HEK293T (cell line): ENCODE data around the gene FBXO11.
"Not testable (repeated sequence)": the region's sequence is repeated elsewhere in the genome, so short reads cannot be mapped to it uniquely, and the experiment has no call there.

ENCODE experiments used
- CTCF ChIA-PET: fragments of 350-600 bp; formaldehyde crosslinking; extraction: SDS; loops from one replicate; lab custom pipeline; 2021; ENCODE audit warnings: antibody characterized with exemption, inconsistent platforms; lab: Yijun Ruan, JAX
- POLR2A ChIA-PET: fragments of 350-600 bp; formaldehyde crosslinking; extraction: SDS; loops from one replicate; lab custom pipeline; 2020; ENCODE audit warnings: antibody characterized with exemption, inconsistent platforms; lab: Yijun Ruan, JAX
- DNase-seq: peaks from one replicate; pipeline ENCODE4 v3.0.0; 2012; ENCODE audit warnings: mixed read lengths; ENCODE audit errors: extremely low spot score
- ARNT ChIP-seq: fragments of 450-650 bp; IDR thresholded peaks from 2 replicates; pipeline ENCODE4 v1.6.1; 2017; ENCODE audit warnings: mild to moderate bottlenecking
- BHLHE40 ChIP-seq: fragments of 450-650 bp; IDR thresholded peaks from 2 replicates; pipeline ENCODE4 v1.6.1; 2016; ENCODE audit warnings: mild to moderate bottlenecking, moderate library complexity, borderline replicate concordance
- CTBP1 ChIP-seq: fragments of 450-650 bp; IDR thresholded peaks from 2 replicates; pipeline ENCODE4 v1.6.1; 2016; ENCODE audit warnings: borderline replicate concordance
- ELF4 ChIP-seq: fragments of 450-650 bp; IDR thresholded peaks from 2 replicates; pipeline ENCODE4 v1.6.1; 2017; ENCODE audit warnings: antibody characterized with exemption
- FOXA1 ChIP-seq: fragments of 450-650 bp; IDR thresholded peaks from 2 replicates; pipeline ENCODE4 v1.6.1; 2016; ENCODE audit warnings: mild to moderate bottlenecking
- FOXK2 ChIP-seq: fragments of 450-650 bp; IDR thresholded peaks from 2 replicates; pipeline ENCODE4 v1.6.1; 2016; ENCODE audit warnings: mild to moderate bottlenecking
- FOXM1 ChIP-seq: fragments of 450-650 bp; IDR thresholded peaks from 2 replicates; pipeline ENCODE4 v1.6.1; 2017; ENCODE audit warnings: mild to moderate bottlenecking, borderline replicate concordance
- HDGF ChIP-seq: fragments of 450-650 bp; IDR thresholded peaks from 2 replicates; pipeline ENCODE4 v1.6.1; 2017; ENCODE audit warnings: antibody characterized with exemption, borderline replicate concordance
- L3MBTL2 ChIP-seq: fragments of 450-650 bp; conservative IDR thresholded peaks from 2 replicates; pipeline ENCODE4 v1.6.1; 2016; ENCODE audit warnings: mild to moderate bottlenecking
- LEF1 ChIP-seq: fragments of 450-650 bp; IDR thresholded peaks from 2 replicates; pipeline ENCODE4 v1.6.1; 2017; ENCODE audit warnings: mild to moderate bottlenecking, borderline replicate concordance
- NFRKB ChIP-seq: fragments of 450-650 bp; IDR thresholded peaks from 2 replicates; pipeline ENCODE4 v1.6.1; 2016; ENCODE audit warnings: mild to moderate bottlenecking, moderate library complexity
- PKNOX1 ChIP-seq: fragments of 450-650 bp; IDR thresholded peaks from 2 replicates; pipeline ENCODE4 v1.6.1; 2016
- SP1 ChIP-seq: fragments of 450-650 bp; IDR thresholded peaks from 2 replicates; pipeline ENCODE4 v1.6.1; 2017
- SUZ12 ChIP-seq: fragments of 450-650 bp; IDR thresholded peaks from 2 replicates; pipeline ENCODE4 v1.6.1; 2016; ENCODE audit warnings: mild to moderate bottlenecking
- TARDBP ChIP-seq: fragments of 450-650 bp; IDR thresholded peaks from 2 replicates; pipeline ENCODE4 v1.6.1; 2016
- ZNF384 ChIP-seq: fragments of 450-650 bp; IDR thresholded peaks from 2 replicates; pipeline ENCODE4 v1.6.1; 2016

The FBXO11 gene

GRCh38 chr2:47937677-47938076, 31.4 kb upstream of the FBXO11 start:
- DNase-seq = no peak
- POLR2A ChIA-PET = no interaction called here

GRCh38 chr2:47935071-47935470, 28.8 kb upstream of the FBXO11 start:
- no peak for DNase-seq
- ChIA-PET CTCF (no interaction called here), POLR2A (no interaction called here)
- TF ChIP-seq SP1 = no peak
- no peak for TF ChIP-seq ZNF384
- TF ChIP-seq ELF4 = no peak
- no peak for TF ChIP-seq HDGF
- no peak for TF ChIP-seq CTBP1
- no peak for TF ChIP-seq FOXK2
- TF ChIP-seq ARNT = no peak
- TF ChIP-seq NFRKB = no peak
- no peak for TF ChIP-seq TARDBP
- no peak for TF ChIP-seq LEF1
- no peak for TF ChIP-seq SUZ12
- no peak for TF ChIP-seq PKNOX1
- TF ChIP-seq FOXA1 = no peak
- TF ChIP-seq L3MBTL2 = no peak
- no peak for TF ChIP-seq FOXM1
- TF ChIP-seq BHLHE40 = no peak

More at GRCh38 chr2:47937677-47938076, 31.4 kb upstream of the FBXO11 start:
- TF ChIP-seq FOXM1 (no peak), ZNF384 (no peak), ARNT (no peak), FOXK2 (no peak), HDGF (no peak), L3MBTL2 (no peak), CTBP1 (no peak), SUZ12 (no peak), ELF4 (no peak), SP1 (no peak), PKNOX1 (no peak), BHLHE40 (no peak), TARDBP (no peak), NFRKB (no peak), LEF1 (no peak), FOXA1 (no peak)
- CTCF ChIA-PET = no interaction called here

GRCh38 chr2:47918043-47918442, 11.7 kb upstream of the FBXO11 start:
- POLR2A ChIA-PET = no interaction called here
- no peak for TF ChIP-seq ELF4
- no peak for TF ChIP-seq SP1
- no peak for TF ChIP-seq LEF1
- no peak for TF ChIP-seq ARNT
- no peak for TF ChIP-seq SUZ12
- TF ChIP-seq HDGF = no peak
- no peak for TF ChIP-seq FOXK2
- no peak for TF ChIP-seq ZNF384
- no peak for TF ChIP-seq BHLHE40
- TF ChIP-seq CTBP1 = no peak
- TF ChIP-seq PKNOX1 = no peak
- TF ChIP-seq NFRKB = no peak
- TF ChIP-seq FOXM1 = no peak
- DNase-seq = no peak
- CTCF ChIA-PET = no interaction called here

GRCh38 chr2:47917276-47917961, 11.1 kb upstream of the FBXO11 start:
- POLR2A ChIA-PET = no interaction called here
- no peak for DNase-seq
- CTCF ChIA-PET = interaction anchor here (0.7 kb wide), 1 partner anchor 927 kb away, joined by 3 read pairs; no protein-coding TSS in a partner anchor
- TF ChIP-seq L3MBTL2 (no peak), ELF4 (no peak), HDGF (no peak), FOXM1 (no peak), LEF1 (no peak), ZNF384 (no peak), SUZ12 (no peak), TARDBP (no peak), FOXA1 (no peak), CTBP1 (no peak)

- CTCF ChIA-PET = no interaction called here
- no peak for DNase-seq
- TF ChIP-seq FOXA1 (no peak), ELF4 (no peak), CTBP1 (no peak), HDGF (no peak), TARDBP (no peak), LEF1 (no peak), L3MBTL2 (no peak), FOXM1 (no peak), ARNT (no peak), BHLHE40 (no peak), SUZ12 (no peak), SP1 (no peak), ZNF384 (no peak)
- POLR2A ChIA-PET = no interaction called here
Observed at GRCh38 chr2:47916412-47916811, 10.1 kb upstream of the FBXO11 start.

GRCh38 chr2:47910662-47911061, 4.4 kb upstream of the FBXO11 start:
- CTCF ChIA-PET = interaction anchor here (1.2 kb wide), 1 partner anchor 196 kb away, joined by 5 read pairs; no protein-coding TSS in a partner anchor
- POLR2A ChIA-PET, DNase-seq: not testable (repeated sequence)
